PC-3 (cell line): ENCODE results near the gene CEBPZOS. TPM values are rescaled to one million over a fixed set of nuclear protein-coding genes. Genes with fewer than 3 reads are reported as not detected.

ENCODE experiments used
- ATAC-seq: fragments of 200-7000 bp; cut with Tn5 transposase; 2 replicates; pipeline ENCODE4 v1.9.1; 2020; ENCODE audit warnings: mild to moderate bottlenecking, moderate library complexity
- BruUV-seq: library from RNA; stranded (reverse); fragments of 400-500 nt; replicated peaks from 2 replicates; lab custom pipeline; 2021; lab: Mats Ljungman, UMichigan
- CTCF ChIA-PET: fragments of 300-600 bp; sonication (Branson Sonifier 250); formaldehyde crosslinking; loops from one replicate; lab custom pipeline; 2022; ENCODE audit warnings: antibody characterized with exemption; lab: Charles Lee
- POLR2A ChIA-PET: fragments of 300-600 bp; sonication (Branson Sonifier 250); formaldehyde crosslinking; loops from one replicate; lab custom pipeline; 2022; ENCODE audit warnings: antibody characterized with exemption; ENCODE audit not compliant: unreplicated experiment; lab: Charles Lee
- DNase-seq: peaks from one replicate; pipeline ENCODE4 v3.0.0-alpha.2; 2015
- H2AFZ ChIP-seq: fragments of 300-600 bp; sonication (generic); 2 replicates; pipeline ENCODE4 v1.6.0; 2016; ENCODE audit warnings: antibody characterized with exemption, low read length
- H3F3A ChIP-seq: fragments of 300-600 bp; sonication (generic); one replicate; pipeline ENCODE4 v1.6.0; 2017; ENCODE audit warnings: antibody characterized with exemption, low read length, control low read depth, mild to moderate bottlenecking; ENCODE audit not compliant: unreplicated experiment
- H3K27ac ChIP-seq: fragments of 300-600 bp; sonication (generic); 2 replicates; pipeline ENCODE4 v1.5.1; 2016; ENCODE audit warnings: mild to moderate bottlenecking, low read length
- H3K27me3 ChIP-seq: fragments of 300-600 bp; sonication (generic); 2 replicates; pipeline ENCODE4 v1.6.1; 2016; ENCODE audit warnings: low read length, mixed read lengths
- H3K36me3 ChIP-seq: fragments of 300-600 bp; sonication (generic); 2 replicates; pipeline ENCODE4 v1.6.1; 2016; ENCODE audit warnings: low read depth, mixed run types, low read length, mixed read lengths
- H3K4me1 ChIP-seq: fragments of 300-600 bp; sonication (generic); 2 replicates; pipeline ENCODE4 v1.5.1; 2016; ENCODE audit warnings: low read length; ENCODE audit not compliant: insufficient read depth
- H3K4me2 ChIP-seq: fragments of 300-600 bp; sonication (generic); 2 replicates; pipeline ENCODE4 v1.6.0; 2016; ENCODE audit warnings: low read length
- H3K4me3 ChIP-seq: fragments of 300-600 bp; sonication (generic); 2 replicates; pipeline ENCODE4 v1.5.1; 2016; ENCODE audit warnings: mild to moderate bottlenecking, low read length, mixed read lengths
- H3K79me2 ChIP-seq: fragments of 300-600 bp; sonication (generic); 2 replicates; pipeline ENCODE4 v1.6.1; 2017; ENCODE audit warnings: low read length, mixed read lengths
- H3K9ac ChIP-seq: fragments of 300-600 bp; sonication (generic); 2 replicates; pipeline ENCODE4 v1.6.0; 2016; ENCODE audit warnings: mild to moderate bottlenecking, low read length
- H3K9me2 ChIP-seq: fragments of 300-600 bp; sonication (generic); replicated peaks from 2 replicates; pipeline ENCODE4 v1.6.1; 2016; ENCODE audit warnings: mixed run types, low read length, mixed read lengths
- H3K9me3 ChIP-seq: fragments of 300-600 bp; sonication (generic); 2 replicates; pipeline ENCODE4 v1.6.1; 2016; ENCODE audit warnings: low read length, mixed read lengths
- H4K20me1 ChIP-seq: fragments of 300-600 bp; sonication (generic); 2 replicates; pipeline ENCODE4 v1.6.1; 2016; ENCODE audit warnings: low read length, mixed read lengths
- EZH2 ChIP-seq: fragments of 300-600 bp; sonication (generic); IDR thresholded peaks from one replicate; pipeline ENCODE4 v1.6.1; 2017; ENCODE audit warnings: antibody characterized with exemption, mild to moderate bottlenecking, low read length; ENCODE audit not compliant: unreplicated experiment
- EZH2phosphoT487 ChIP-seq: fragments of 300-600 bp; sonication (generic); IDR thresholded peaks from 2 replicates; pipeline ENCODE4 v1.6.1; 2018; ENCODE audit warnings: mild to moderate bottlenecking, antibody characterized with exemption, low read length, borderline replicate concordance
- intact Hi-C: fragments of 100-400 bp; cut with micrococcal nuclease; formaldehyde crosslinking; loops from 2 replicates; pipeline ENCODE4 v1.9.0; 2023
- total RNA-seq: library from RNA; depleted of rRNA; stranded (reverse); fragments of >200 nt; gene quantifications from 2 replicates; pipeline ENCODE4 v1.2.3, GENCODE V29; 2014; rRNA removed
- TF ChIP-seq, protein P1 (sequence below): fragments of 300-600 bp; sonication (generic); conservative IDR thresholded peaks from 2 replicates; pipeline ENCODE4 v1.5.1; 2017; ENCODE audit warnings: antibody characterized with exemption, low read depth, mild to moderate bottlenecking, low read length

The CEBPZOS gene
- total RNA-seq, 1 experiment from 2014 or later = 30.8 TPM

DNA sequence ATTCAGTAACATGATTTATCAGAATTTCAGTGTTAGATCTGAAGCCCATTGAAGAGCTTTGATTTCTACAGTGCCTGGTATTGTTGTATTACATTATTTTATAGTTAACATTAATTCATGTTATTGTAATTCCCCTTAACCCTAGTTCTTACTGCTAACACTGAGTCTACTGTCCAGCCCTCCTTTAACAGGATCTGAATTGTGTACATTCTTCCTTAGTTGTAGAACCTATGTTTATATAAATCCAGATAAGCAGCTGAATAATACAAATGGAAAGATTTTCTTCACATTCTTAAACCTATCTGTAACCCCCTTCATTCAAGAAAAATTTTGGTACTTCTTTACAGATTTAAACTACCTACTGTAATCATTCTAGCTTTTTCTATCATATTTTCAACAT is 49.9 kb downstream of the CEBPZOS start:
- ATAC-seq (no peak), DNase-seq (no peak)
- Histone ChIP-seq H3K27ac (no peak overlapping the region), H3F3A (no peaks in the 10 kb centered on the region), H3K9me2 (no peaks in the 10 kb centered on the region), H2AFZ (no peak overlapping the region), H3K9me3 (no peaks in the 10 kb centered on the region), H3K27me3 (no peaks in the 10 kb centered on the region), H3K36me3 (peaks cover 57% of the 10 kb centered on the region), H3K79me2 (no peaks in the 10 kb centered on the region), H4K20me1 (no peaks in the 10 kb centered on the region), H3K4me2 (no peak overlapping the region), H3K4me1 (no peaks in the 10 kb centered on the region), H3K4me3 (no peak overlapping the region), H3K9ac (no peak overlapping the region)
- no TSS peak for BruUV-seq
- TF ChIP-seq, protein P1, sequence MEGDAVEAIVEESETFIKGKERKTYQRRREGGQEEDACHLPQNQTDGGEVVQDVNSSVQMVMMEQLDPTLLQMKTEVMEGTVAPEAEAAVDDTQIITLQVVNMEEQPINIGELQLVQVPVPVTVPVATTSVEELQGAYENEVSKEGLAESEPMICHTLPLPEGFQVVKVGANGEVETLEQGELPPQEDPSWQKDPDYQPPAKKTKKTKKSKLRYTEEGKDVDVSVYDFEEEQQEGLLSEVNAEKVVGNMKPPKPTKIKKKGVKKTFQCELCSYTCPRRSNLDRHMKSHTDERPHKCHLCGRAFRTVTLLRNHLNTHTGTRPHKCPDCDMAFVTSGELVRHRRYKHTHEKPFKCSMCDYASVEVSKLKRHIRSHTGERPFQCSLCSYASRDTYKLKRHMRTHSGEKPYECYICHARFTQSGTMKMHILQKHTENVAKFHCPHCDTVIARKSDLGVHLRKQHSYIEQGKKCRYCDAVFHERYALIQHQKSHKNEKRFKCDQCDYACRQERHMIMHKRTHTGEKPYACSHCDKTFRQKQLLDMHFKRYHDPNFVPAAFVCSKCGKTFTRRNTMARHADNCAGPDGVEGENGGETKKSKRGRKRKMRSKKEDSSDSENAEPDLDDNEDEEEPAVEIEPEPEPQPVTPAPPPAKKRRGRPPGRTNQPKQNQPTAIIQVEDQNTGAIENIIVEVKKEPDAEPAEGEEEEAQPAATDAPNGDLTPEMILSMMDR = no peak
- TF ChIP-seq EZH2 (no peak), EZH2phosphoT487 (no peak)
- intact Hi-C loops = no loop called here
- ChIA-PET POLR2A (no interaction called here), CTCF (no interaction called here)

DNA sequence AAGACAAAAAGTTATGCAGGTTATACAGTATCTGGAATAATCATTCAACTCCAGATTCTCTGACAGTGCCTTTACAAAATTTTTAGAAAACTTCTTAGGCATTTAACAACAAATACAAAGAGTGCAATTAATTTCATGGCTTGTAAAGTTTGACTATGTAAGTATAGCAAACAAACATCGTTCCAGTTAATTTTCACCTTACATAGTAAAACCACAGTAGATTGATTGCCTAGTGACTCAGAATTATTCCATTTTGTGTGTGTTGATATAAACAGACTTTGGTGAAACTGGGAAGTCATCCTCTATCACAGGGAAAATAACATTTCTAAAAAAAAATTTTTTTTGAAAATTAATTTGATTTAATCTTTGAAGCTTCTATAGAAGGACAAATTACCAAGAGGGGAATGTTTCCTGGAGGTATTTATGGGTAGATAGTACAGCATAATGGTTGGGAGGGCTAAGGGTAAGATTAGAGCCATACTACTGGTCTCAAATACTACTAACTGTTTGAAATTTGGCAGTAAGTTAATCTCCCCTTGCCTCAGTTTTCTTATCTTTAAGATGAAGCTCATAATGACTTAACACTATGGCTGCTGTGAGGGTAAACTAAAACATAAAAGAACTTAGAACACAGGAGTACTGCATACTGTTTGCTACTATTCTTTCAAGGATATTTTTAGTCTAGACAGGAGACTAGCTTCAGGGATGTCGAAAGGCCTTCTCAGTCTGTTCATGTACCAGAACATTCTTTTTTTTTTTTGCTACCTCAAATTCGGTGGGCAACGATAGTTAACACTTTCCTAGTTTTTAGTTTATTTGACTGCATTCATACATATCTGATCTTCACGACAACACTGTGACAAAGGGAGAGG is 54.8 kb downstream of the CEBPZOS start:
- ATAC-seq (peak; percentile 66), DNase-seq (no peak)
- Histone ChIP-seq H3K79me2 (no peaks in the 10 kb centered on the region), H3K4me1 (peaks cover 8% of the 10 kb centered on the region; the same call in 1 of the 2 replicates), H2AFZ (no peak overlapping the region), H3K9me3 (no peaks in the 10 kb centered on the region), H3K27me3 (no peaks in the 10 kb centered on the region), H3K9me2 (no peaks in the 10 kb centered on the region), H3K9ac (no peak overlapping the region), H3F3A (no peaks in the 10 kb centered on the region), H3K27ac (no peak overlapping the region), H4K20me1 (no peaks in the 10 kb centered on the region), H3K4me2 (no peak overlapping the region), H3K4me3 (no peak overlapping the region), H3K36me3 (peaks cover 50% of the 10 kb centered on the region; the same call in 1 of the 2 replicates)
- ChIA-PET POLR2A (no interaction called here), CTCF (no interaction called here)
- TF ChIP-seq EZH2phosphoT487 (no peak), EZH2 (no peak)
- TF ChIP-seq, protein P1 = no peak
- no TSS peak for BruUV-seq
- intact Hi-C loops = loop anchor here (5.0 kb wide), 1 partner anchor 84 kb away; no protein-coding TSS in a partner anchor

Other genes starting within 250 kb of the CEBPZOS start
- 12.9 and 18.9 TPM in 2 replicates for gene STRN, start 230.0 kb upstream of the CEBPZOS start, total RNA-seq
- 10.0 and 13.0 TPM in 2 replicates for gene HEATR5B, start 112.1 kb upstream of the CEBPZOS start, total RNA-seq
- gene GPATCH11, start 112.0 kb upstream of the CEBPZOS start, total RNA-seq = 4.5 and 5.2 TPM in 2 replicates
- gene EIF2AK2, start 39.5 kb upstream of the CEBPZOS start, total RNA-seq = 29.3 and 30.9 TPM in 2 replicates
- gene SULT6B1, start 7.8 kb upstream of the CEBPZOS start, total RNA-seq = not detected in 2 replicates
- gene CEBPZ, start 35.1 kb downstream of the CEBPZOS start, total RNA-seq = 39.8 and 40.7 TPM in 2 replicates
- 12.3 and 13.2 TPM in 2 replicates for gene NDUFAF7, start 35.2 kb downstream of the CEBPZOS start, total RNA-seq
- gene PRKD3, start 128.3 kb downstream of the CEBPZOS start, total RNA-seq = 26.4 and 27.2 TPM in 2 replicates
- gene QPCT, start 148.1 kb downstream of the CEBPZOS start, total RNA-seq = not detected in 2 replicates